Activated T-cell treated with anti-CD3 and anti-CD28 coated beads for 1 hour (primary cell): ENCODE results near the gene SNCAIP.
"Not testable (repeated sequence)": the region's sequence is repeated elsewhere in the genome, so short reads cannot be mapped to it uniquely, and the experiment has no call there.

ENCODE experiments used
- DNase-seq: peaks from one replicate; pipeline ENCODE4 v3.0.0-alpha.2; 2020; ENCODE audit warnings: low read depth

Gene SNCAIP

DNA sequence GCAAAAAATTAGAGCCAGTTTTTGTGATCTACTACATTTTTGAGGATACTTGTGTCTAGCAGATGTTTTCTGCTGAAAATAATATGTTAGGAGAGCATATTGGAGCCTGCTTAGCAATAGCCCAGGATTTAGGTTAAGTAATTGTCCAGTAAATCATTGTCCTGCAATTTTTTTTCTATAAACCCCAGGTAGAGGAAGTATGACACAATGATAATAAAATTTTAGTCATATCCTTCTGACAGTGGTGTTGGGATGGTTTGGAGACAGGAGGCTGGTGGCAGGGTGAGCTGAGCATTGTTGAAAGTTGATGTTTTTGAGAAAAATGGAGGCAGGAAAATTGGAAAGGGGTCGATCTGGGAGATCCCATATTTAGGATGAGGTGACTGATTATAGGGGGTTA, 3.5 kb downstream of the SNCAIP start:
- no peak for DNase-seq

DNA sequence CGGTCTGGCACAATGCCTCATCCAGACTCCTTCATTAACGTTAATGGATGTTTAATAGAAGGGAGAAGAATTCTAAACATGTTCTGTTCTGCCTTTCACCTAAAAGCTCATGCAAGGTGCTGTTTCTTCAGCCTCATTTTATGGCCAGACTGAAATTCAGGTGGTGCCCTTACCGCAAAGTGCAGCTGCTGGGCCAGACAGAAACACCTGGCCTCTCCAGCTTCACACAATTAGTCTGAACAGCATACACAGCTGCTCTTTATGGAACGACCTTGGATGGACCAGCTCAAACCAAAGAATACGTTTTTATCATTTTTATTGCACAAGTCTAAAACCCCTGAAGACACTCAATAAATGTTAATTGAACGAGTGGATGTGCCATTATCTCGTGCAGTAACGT, 4.6 kb downstream of the SNCAIP start:
- DNase-seq = no peak

DNA sequence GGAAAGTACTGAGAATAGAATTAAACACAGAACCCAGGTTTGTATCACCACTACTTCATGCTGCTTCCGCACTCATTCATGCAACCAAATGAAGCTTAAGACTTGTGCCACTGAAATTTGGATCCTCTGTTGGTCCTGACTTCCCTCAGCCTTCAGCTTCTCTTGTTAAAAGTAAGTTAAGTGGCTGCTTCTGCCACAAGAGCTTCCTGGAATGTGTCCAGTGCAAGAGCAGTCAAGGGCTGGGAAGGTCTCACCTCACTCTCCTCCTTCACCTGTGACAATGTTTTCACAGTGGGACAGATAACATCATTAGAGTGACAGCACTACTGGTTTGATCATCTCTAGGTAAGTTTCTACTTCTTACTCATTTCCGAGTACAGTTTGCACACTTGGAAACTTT, 7.9 kb downstream of the SNCAIP start:
- no peak for DNase-seq

DNA sequence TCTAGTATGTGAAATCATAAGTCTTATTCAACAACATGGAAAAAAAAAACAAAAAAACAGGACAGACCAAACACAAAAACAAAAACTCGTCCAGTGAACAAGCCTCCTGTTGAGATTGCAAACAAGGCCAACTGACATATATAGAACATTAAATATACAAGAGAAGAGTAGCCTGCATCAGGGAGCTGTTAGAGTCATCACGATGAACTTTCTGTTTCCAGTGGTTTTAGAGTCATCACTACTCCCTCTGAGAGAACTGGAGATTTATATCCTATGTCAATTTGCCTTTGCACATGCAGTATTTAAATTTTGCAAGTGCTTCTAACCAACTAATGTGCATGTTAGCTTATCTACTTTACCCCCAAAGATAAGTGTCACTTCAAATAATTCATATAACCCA, 9.9 kb downstream of the SNCAIP start:
- DNase-seq = no peak

DNA sequence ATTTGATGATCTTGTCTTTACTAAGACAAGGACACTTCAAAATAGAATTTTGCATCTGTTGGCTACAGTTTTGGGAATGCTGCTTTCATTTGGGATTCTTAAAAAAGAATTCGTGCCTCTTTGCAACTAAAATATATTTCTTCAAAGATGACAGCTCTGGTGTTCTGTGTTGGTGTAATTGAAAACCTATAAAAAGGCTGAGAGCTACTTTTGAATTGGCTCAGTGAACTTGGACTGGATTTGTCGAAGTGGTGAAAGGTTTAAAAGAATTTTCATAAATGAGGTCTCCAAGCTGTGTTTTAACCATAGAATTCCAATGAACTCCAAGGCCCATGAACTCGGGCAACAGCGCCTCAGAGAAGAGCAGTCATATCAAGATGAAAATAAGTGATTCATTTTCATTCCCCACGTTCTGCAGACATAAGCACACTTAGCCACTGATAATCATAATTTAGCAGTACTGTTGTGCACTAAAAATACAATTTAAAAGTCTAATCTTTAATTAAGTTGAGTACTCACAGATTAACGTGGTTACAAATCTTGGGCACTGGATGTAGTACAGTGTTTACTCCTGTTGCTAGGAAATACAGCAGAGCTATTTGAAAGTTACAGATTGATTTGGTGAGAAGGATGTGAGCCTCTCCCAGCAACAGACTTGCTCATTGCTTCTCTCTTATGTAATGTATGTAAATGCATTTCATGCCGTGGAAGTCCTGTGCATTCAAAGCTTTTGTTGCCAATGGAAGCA, 10.9 kb downstream of the SNCAIP start:
- DNase-seq = no peak

DNA sequence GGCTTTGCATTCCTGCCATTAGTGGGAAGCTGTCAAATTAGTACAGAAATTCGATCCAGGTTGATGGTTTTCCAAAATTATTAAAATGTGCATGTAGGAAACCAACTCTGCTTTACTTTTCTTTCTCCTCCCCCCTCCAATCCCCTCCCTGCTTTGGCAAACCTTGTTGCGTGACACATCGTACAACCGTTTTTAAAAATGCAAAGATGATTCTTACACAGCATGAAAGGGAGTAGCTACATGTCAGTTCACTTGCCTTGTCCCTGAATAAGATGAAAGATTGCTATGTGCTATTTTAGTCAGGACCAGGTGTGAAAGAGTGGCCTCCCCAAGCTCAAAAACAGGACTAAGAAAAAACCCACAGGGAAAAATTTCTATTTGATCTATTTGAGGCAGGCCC, 11.7 kb downstream of the SNCAIP start:
- DNase-seq = no peak

DNA sequence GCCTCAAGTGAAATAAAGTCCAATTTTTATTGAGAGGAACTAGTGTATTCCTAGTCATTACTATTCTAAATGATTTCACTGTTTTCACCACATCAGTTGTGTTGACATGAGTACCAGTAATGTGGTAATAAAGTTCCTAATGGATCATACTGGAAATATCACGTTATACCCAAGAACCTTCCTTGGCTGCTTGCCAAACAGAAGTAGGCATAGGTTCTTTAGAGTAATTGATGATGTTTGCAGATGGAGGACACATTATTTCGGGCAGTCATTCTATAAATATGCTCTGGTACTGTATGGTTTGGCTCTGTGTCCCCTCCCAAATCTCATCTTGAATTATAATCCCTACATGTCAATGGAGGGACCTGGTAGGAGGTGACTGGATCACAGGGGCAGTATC, 15.1 kb downstream of the SNCAIP start:
- DNase-seq = no peak

DNA sequence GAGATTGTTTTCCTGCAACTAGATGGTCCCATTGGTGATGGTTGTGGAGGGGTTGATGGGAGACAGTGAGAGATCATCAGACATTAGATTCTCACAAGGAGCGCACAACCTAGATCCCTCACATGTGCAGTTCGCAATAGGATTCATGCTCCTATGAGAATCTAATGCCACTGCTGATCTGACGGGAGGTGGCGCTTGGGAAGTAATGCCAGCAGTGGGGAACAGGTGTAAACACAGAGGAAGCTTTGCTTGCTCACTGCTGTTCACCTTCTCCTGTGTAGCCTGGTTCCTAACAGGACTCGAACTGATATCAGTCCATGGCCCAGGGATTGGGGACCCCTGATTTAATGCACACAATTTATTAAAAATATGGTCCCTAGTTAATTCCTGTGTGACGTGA, 18.8 kb downstream of the SNCAIP start:
- DNase-seq = no peak

DNA sequence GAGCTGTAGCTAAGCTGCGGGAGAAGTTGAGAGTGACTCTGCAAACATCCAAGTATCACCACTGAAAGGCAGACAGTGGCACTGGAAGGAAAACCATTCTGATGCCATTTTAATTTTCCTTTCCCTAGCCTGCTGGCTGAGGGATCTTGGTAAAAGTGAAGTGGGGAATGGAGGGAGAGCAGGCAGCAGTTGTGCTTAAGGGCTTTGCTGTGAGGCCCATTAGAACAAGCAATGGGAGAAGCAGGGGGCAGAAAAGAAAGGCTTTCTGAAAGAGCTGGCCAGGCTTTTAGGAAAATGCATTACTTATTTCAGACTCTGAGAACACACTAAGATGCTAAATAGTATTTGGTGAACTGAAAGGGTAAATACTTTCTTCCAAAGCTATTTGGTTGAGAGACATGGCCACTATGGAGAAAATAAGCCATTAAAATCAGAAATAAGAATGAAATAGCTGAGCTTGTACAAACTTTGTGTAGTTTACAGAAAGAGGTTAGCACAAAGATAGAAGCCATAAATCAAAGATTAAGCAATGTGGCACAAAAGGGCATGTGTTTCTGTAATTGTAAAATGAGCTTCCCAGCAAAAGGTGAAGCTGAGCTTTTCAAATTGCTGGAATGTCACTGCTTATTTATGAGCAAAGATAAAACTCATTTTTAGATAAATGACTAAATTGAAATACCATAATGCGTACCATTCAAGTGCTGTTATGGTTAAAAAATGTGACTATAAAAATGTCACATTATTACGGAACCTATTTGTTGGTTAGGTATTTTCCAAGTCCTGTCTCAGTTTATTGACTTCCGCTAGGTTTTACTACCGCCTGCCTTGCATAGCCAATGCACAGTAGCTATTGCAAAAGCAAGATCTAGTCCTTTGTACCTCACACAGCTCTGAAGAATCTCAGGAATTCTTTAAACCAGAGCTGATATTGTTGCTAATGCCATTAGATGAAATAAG, 20.8 kb downstream of the SNCAIP start:
- no peak for DNase-seq

DNA sequence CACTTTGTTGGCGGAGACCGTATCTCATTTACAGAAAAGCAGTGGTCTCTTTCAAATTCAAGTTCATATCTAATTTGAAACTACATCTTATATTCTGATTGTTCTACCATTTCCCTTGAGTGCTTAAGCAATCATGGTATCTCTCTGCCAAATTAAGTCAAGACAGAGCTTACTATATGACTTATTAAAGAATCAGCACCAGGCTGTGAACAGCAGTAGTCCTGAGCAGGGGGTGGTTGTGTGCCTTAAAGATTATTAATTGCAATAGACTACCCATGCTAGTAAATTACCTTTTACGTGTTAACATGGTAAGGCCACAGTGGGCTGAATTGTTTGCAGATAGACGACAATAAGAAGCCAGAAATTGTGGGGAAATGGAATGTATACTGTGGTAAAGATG, 21.5 kb downstream of the SNCAIP start:
- no peak for DNase-seq

DNA sequence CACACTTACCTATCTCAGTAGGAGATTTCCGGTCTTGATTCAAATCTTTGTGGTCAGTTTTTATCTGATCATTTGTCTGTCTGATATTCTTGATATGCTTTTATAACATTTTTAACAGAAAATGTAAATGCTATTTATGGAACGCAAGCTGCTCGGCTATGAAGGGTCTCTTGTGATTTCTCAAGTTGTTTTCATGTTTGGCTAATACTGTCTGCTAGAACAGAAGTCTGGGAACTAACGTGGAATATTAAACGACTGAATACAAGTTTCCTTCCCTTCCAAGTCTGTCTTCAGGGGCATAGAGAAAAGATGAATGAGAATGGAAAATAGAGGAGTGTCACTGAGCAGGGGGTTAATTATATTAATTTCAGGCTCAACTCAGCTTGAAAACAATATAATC, 27.6 kb downstream of the SNCAIP start:
- DNase-seq = no peak

DNA sequence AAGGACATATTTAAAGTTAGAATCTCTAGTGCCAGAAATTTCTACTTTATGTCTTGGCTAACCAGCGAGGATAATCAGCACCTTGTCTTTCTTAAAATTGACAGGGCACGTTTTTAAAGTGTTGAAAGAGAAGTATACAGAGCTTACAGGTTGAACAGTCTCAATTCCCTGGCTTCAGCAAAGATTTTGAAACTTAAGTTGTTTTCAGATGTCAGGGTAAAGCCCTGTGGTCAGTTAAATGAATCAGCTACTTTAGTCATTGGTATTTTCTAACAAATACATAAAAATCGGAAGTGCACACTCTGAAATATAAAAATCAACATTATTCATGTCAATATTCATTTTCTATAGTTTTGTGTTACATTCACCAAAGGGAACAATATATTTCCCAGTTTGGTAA, 29.1 kb downstream of the SNCAIP start:
- no peak for DNase-seq

DNA sequence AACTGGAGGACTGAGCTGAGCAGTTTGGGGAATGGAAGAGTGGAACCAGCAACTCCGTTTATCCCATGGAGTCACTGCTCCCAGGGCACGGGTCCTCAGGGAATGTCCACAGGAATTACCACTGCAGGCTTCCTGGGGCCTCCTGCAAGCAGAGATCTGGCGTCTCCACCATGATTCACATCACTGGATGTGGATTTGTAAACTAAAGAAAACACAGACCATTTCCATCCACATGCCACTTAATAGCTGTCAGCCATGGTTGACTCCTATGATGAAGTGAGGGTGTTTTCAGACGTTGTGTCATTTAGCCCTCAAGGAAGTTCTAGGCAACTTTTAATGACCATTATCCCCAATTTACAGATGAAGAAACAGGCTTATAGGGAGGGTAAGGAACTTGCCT, 30.2 kb downstream of the SNCAIP start:
- no peak for DNase-seq

DNA sequence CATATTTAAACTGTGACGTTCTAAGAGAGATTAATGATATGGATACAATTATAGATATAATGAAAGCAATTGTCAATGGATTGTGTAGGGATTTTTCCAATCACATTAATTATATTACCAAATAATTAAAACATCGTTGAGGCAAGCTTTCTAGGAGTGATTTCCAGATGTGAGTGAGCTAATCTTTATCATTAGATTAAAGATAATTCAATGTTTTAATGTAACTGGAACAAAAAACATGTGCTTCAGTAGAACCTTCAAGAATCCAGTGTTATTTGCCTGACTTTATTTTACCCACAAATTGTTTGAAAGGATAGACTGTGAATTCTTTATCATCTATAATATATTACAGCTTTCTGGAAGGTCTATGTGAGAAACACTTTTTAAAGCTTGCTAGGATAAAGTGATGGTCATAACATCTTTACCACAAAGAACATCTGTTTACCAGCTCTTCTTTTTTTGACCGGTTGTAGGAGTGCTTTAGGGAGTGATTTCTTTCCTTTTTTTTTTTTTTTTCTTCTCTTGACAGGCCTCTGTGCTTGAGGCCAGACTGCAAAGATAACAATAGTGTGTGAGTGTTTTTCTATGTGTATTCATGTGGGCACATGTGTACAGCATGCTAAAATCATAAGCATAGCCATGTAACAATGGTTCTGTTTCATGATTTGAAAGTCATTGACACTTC, 35.0 kb downstream of the SNCAIP start:
- DNase-seq = no peak

DNA sequence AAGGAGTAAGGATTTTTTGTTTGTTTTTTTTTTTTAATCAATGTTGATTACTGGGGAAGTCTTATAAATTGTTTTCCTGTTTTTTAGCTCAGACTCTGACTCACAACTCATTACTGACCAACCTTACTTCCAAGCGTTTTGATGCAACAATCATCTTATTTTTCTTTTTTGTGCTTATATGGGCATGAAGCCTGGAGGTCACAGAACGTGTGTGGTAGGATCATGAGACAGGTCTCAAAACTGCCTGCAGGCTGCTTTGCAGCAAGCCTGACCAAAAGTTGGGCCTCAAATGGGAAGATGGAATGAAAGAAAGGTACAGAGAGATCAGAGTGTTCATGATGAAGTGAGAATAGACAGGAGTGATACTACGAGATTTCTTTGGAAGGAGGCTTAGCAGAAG, 38.5 kb downstream of the SNCAIP start:
- no peak for DNase-seq

DNA sequence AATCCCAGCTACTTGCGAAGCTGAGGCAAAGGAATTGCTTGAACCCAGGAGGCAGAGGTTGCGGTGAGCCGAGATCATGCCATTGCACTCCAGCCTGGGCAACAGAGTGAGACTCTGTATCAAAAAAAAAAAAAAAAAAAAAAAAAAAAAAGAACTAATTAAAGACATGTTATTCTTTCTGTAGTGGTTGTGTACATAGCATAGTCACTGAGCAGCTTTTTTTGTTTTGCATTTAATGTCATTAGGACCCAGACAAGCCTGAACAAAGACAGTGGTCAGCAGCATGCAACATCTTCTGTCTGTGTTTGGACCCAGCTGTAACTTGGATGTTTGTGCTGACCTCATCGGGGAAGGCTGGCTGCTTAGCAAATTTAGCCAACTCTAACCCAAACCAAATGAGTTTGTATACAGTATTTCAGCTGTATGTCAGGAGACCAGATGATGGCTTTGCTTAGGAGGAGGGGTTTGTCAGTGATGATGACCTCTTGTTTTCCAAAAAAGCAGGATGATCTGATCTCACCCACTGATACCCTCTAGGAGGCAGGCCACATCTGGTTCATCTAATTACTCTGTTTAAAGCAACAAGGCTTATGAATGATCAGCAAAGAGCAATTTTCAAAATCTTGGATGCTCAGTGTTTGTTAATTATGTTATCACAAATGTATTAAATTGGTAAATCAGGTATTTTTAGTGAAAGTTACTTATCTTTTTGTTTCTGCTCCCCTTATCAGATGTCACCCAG, 39.5 kb downstream of the SNCAIP start:
- no peak for DNase-seq

DNA sequence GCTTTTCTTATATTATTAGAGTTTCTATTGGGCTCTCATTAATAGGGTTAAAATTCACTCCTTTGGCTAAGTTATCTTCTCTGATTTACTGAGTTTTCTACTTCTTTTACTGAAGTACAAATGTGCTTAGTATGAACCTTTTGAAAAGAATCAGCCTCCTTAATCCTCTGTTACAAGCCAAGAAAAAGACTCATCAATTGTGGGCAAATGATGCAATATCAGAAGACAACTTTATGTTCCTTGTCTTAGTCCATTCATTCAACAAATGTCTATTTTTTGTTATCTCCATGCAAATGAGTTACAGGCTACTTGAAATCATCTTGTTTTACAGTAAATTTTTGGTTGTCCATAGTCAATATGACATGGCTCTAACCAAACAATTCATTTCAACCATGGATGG, 40.3 kb downstream of the SNCAIP start:
- DNase-seq = no peak

DNA sequence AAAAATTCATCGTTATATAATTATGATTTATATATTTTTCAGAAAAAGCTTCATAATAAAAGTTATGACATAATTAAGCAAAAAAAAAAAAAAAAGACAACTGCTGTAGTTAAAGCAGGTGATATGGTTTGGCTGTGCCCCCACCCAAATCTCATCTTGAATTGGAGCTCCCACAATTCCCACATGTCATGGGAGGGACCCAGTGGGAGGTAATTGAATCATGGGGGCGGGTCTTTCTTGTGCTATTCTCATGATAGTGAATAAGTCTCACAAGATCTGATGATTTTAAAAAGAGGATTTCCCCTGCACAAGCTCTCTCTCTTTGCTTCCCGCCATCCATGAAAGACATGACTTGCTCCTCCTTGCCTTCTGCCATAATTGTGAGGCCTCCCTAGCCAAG, 41.3 kb downstream of the SNCAIP start:
- not testable (repeated sequence) for DNase-seq

DNA sequence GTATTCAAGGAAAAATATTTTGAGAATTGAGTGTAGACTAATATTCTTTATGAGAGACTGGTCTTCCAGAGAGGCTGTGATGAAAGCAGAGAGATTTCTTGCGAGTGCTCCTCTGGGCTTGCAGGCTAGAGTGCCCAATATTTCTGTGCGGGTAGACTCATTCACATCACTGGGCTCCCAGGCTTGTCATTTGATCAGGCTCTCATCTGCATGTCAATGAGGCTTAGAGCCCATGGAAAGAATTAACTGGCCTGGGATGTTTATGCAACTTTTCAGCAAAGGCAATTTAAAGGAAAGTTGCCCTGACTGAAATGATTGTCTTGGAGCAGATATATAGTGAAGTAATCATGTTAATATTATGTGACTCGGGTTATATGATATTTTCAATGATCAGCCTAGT, 42.3 kb downstream of the SNCAIP start:
- no peak for DNase-seq

DNA sequence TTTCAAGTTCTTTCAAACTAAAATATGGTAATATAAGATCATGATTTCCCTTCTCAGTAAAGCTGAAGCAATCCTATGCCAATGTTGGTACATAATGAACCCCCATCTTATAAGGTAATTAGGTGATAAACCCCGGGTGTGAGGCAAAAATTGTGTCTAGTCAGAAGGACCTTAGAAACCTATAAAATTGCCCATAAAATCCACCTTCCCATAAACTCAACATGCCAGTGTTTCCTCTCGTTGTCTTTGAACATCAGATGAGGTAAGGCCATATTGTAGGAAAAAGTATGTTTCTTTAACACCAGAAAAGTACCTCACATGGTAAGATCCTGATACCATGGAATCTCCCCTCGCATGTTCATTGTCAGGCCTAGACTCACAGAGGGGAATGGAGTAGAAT, 43.3 kb downstream of the SNCAIP start:
- no peak for DNase-seq

DNA sequence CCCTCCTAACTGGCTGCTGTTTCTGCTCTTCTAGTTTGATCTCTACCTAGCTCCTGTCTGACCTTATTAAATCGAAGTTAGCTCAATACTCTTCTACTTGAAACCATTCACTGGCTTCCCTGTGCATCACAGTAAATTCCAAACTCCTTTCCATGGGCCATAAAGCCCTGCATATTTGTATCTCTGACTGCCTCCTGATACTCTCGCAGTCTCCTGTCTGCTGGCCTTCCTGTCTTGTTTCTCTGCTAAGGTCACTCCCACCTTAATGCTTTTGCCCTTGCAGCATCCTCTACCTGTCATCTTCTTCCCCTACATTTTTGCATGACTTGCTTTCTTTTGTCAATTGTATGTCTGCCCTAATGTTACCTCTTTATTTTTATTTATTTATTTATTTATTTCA, 44.8 kb downstream of the SNCAIP start:
- DNase-seq = no peak

DNA sequence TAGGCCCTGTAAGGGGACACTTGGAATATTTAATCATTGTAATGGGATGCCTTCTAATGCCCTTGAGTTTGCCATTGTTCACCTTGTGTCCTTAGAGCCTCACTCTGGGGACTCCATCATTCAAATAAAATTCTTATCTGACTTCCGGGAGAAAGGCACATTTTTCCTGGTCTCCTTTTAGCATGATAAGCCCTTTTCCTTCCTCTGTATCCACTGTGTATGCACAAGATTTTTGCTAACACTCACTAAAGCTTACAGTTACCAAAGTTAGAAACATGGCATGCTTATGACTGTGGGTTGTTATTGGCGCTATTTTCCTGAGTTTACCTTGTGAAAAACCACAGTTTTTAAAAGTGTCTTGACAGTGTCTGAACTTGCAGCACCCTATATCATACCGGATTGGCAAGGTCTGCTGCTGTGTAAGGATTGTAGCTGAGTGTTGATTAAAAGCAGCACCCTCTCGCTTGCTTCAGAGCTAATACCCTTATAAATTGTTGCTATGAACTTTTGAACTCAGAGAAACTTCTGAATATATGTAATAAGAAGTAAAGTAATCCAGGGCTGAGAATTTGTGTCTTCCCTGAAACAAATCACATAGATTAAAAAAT, 46.4 kb downstream of the SNCAIP start:
- no peak for DNase-seq
